Measurements from ENCODE around the gene SMG6.

The SMG6 gene

GRCh38 chr17:2174014-2174413 lies 129.6 kb downstream of the SMG6 start:
- Histone ChIP-seq H4K91ac (ENCODE audit: low read depth, low read length, poor library complexity) (no peak overlapping the region), H3K36me3 (replicated peaks in 1 of 2; ENCODE audit: control insufficient read depth in 2 of 2, insufficient read depth in 2 of 2, low read length in 2 of 2) (peaks cover 10 to 87% of the 10 kb centered on the region in 2 donors), H3K18ac (ENCODE audit: low read length) (no peak overlapping the region), H3K4me2 (ENCODE audit: insufficient read depth, low read length, poor library complexity, severe bottlenecking) (no peak overlapping the region), H3K27me3 (ENCODE audit: control insufficient read depth in 3 of 3, insufficient read depth in 3 of 3, low read depth in 1 of 3, low read length in 3 of 3) (no peaks in the 10 kb centered on the region), H2AK5ac (ENCODE audit: low read depth, low read length) (no peak overlapping the region), H2BK120ac (ENCODE audit: low read depth, low read length) (no peak overlapping the region), H2BK12ac (ENCODE audit: low read length) (no peak overlapping the region), H3K9ac (ENCODE audit: low read depth, low read length, poor library complexity) (no peak overlapping the region), H2BK5ac (ENCODE audit: low read length) (no peak overlapping the region), H3K23ac (ENCODE audit: low read depth, low read length, poor library complexity) (no peak overlapping the region), H3K27ac (replicated peaks; ENCODE audit: low read length) (no peak overlapping the region), H4K8ac (ENCODE audit: low read depth, low read length) (no peak overlapping the region), H3K4me1 (ENCODE audit: control insufficient read depth in 2 of 2, insufficient read depth in 1 of 2, low read depth in 1 of 2, low read length in 2 of 2) (peaks cover 11 to 31% of the 10 kb centered on the region in 2 donors), H3K79me1 (ENCODE audit: low read depth, low read length) (no peaks in the 10 kb centered on the region), H3K4me3 (ENCODE audit: low read length in 2 of 2) (no peak overlapping the region), H2BK15ac (ENCODE audit: low read length) (no peak overlapping the region), H3K9me3 (replicated peaks in 1 of 2; ENCODE audit: control insufficient read depth in 2 of 2, insufficient read depth in 1 of 2, low read depth in 1 of 2, low read length in 2 of 2) (no peaks in the 10 kb centered on the region), H3K14ac (ENCODE audit: low read length) (no peak overlapping the region), H3K4ac (ENCODE audit: low read length) (no peak overlapping the region), H2AFZ (ENCODE audit: low read length) (no peak overlapping the region)
- no peak for DNase-seq (ENCODE audit: low spot score)
- no CpG with 5 or more reads among the region's 3 CpGs for WGBS, 2 donors (ENCODE audit: extremely low coverage in 2 of 2, insufficient read length in 2 of 2, insufficient replicate concordance in 1 of 2)

- H3K4ac ChIP-seq (ENCODE audit: low read length): no peak overlapping the region
- no peak overlapping the region for H3K4me2 ChIP-seq (ENCODE audit: insufficient read depth, low read length, poor library complexity, severe bottlenecking)
- H3K9me3 ChIP-seq (replicated peaks in 1 of 2; ENCODE audit: control insufficient read depth in 2 of 2, insufficient read depth in 1 of 2, low read depth in 1 of 2, low read length in 2 of 2): no peaks in the 10 kb centered on the region
- peaks cover 10 to 84% of the 10 kb centered on the region in 2 donors for H3K36me3 ChIP-seq (replicated peaks in 1 of 2; ENCODE audit: control insufficient read depth in 2 of 2, insufficient read depth in 2 of 2, low read length in 2 of 2)
- no CpG with 5 or more reads among the region's 1 CpG for WGBS, 2 donors (ENCODE audit: extremely low coverage in 2 of 2, insufficient read length in 2 of 2, insufficient replicate concordance in 1 of 2)
- no peak overlapping the region for H2BK15ac ChIP-seq (ENCODE audit: low read length)
- H2BK5ac ChIP-seq (ENCODE audit: low read length): no peak overlapping the region
- H3K9ac ChIP-seq (ENCODE audit: low read depth, low read length, poor library complexity): no peak overlapping the region
- no peaks in the 10 kb centered on the region for H3K79me1 ChIP-seq (ENCODE audit: low read depth, low read length)
- H3K18ac ChIP-seq (ENCODE audit: low read length): peak overlapping the region; percentile 22
- no peak overlapping the region for H2BK120ac ChIP-seq (ENCODE audit: low read depth, low read length)
- no peak overlapping the region for H3K4me3 ChIP-seq (ENCODE audit: low read length in 2 of 2)
- H4K8ac ChIP-seq (ENCODE audit: low read depth, low read length): no peak overlapping the region
- no peak overlapping the region for H3K27ac ChIP-seq (replicated peaks; ENCODE audit: low read length)
- H4K91ac ChIP-seq (ENCODE audit: low read depth, low read length, poor library complexity): no peak overlapping the region
- no peak overlapping the region for H3K14ac ChIP-seq (ENCODE audit: low read length)
- DNase-seq (ENCODE audit: low spot score): no peak
- H2AK5ac ChIP-seq (ENCODE audit: low read depth, low read length): no peak overlapping the region
- H3K27me3 ChIP-seq (ENCODE audit: control insufficient read depth in 3 of 3, insufficient read depth in 3 of 3, low read depth in 1 of 3, low read length in 3 of 3): no peaks in the 10 kb centered on the region
- H2BK12ac ChIP-seq (ENCODE audit: low read length): no peak overlapping the region
- no peak overlapping the region for H2AFZ ChIP-seq (ENCODE audit: low read length)
- no peak overlapping the region for H3K23ac ChIP-seq (ENCODE audit: low read depth, low read length, poor library complexity)
- H3K4me1 ChIP-seq (ENCODE audit: control insufficient read depth in 2 of 2, insufficient read depth in 1 of 2, low read depth in 1 of 2, low read length in 2 of 2): peaks cover 11 to 31% of the 10 kb centered on the region in 2 donors
Measured at GRCh38 chr17:2172999-2173398, 130.6 kb downstream of the SMG6 start.

GRCh38 chr17:2172077-2172851 lies 131.3 kb downstream of the SMG6 start:
- H4K8ac ChIP-seq (ENCODE audit: low read depth, low read length): no peak overlapping the region
- H3K79me1 ChIP-seq (ENCODE audit: low read depth, low read length): no peaks in the 10 kb centered on the region
- H3K4me1 ChIP-seq (ENCODE audit: control insufficient read depth in 2 of 2, insufficient read depth in 1 of 2, low read depth in 1 of 2, low read length in 2 of 2): peaks cover 11 to 28% of the 10 kb centered on the region in 2 donors
- no peak overlapping the region for H2BK12ac ChIP-seq (ENCODE audit: low read length)
- DNase-seq (ENCODE audit: low spot score): no peak
- H2AK5ac ChIP-seq (ENCODE audit: low read depth, low read length): no peak overlapping the region
- no peak overlapping the region for H3K4me2 ChIP-seq (ENCODE audit: insufficient read depth, low read length, poor library complexity, severe bottlenecking)
- H3K36me3 ChIP-seq (replicated peaks in 1 of 2; ENCODE audit: control insufficient read depth in 2 of 2, insufficient read depth in 2 of 2, low read length in 2 of 2): peaks cover 12 to 83% of the 10 kb centered on the region in 2 donors
- no peak overlapping the region for H3K18ac ChIP-seq (ENCODE audit: low read length)
- H3K9me3 ChIP-seq (replicated peaks in 1 of 2; ENCODE audit: control insufficient read depth in 2 of 2, insufficient read depth in 1 of 2, low read depth in 1 of 2, low read length in 2 of 2): no peaks in the 10 kb centered on the region
- no peak overlapping the region for H2BK5ac ChIP-seq (ENCODE audit: low read length)
- no peak overlapping the region for H2BK120ac ChIP-seq (ENCODE audit: low read depth, low read length)
- no peak overlapping the region for H3K4ac ChIP-seq (ENCODE audit: low read length)
- no CpG with 5 or more reads among the region's 16 CpGs for WGBS, 2 donors (ENCODE audit: extremely low coverage in 2 of 2, insufficient read length in 2 of 2, insufficient replicate concordance in 1 of 2)
- no peak overlapping the region for H3K23ac ChIP-seq (ENCODE audit: low read depth, low read length, poor library complexity)
- peak overlapping the region; percentile 62 for H2AFZ ChIP-seq (ENCODE audit: low read length)
- H4K91ac ChIP-seq (ENCODE audit: low read depth, low read length, poor library complexity): no peak overlapping the region
- H2BK15ac ChIP-seq (ENCODE audit: low read length): no peak overlapping the region
- peak overlapping the region; percentile 39 for H3K27ac ChIP-seq (replicated peaks; ENCODE audit: low read length)
- no peak overlapping the region for H3K9ac ChIP-seq (ENCODE audit: low read depth, low read length, poor library complexity)
- H3K14ac ChIP-seq (ENCODE audit: low read length): no peak overlapping the region
- no peak overlapping the region for H3K4me3 ChIP-seq (ENCODE audit: low read length in 2 of 2)
- no peaks in the 10 kb centered on the region for H3K27me3 ChIP-seq (ENCODE audit: control insufficient read depth in 3 of 3, insufficient read depth in 3 of 3, low read depth in 1 of 3, low read length in 3 of 3)

- no peak for DNase-seq (ENCODE audit: low spot score)
- Histone ChIP-seq H3K14ac (ENCODE audit: low read length) (no peak overlapping the region), H2BK5ac (ENCODE audit: low read length) (no peak overlapping the region), H3K4me3 (ENCODE audit: low read length in 2 of 2) (no peak overlapping the region), H2BK15ac (ENCODE audit: low read length) (no peak overlapping the region), H3K36me3 (replicated peaks in 1 of 2; ENCODE audit: control insufficient read depth in 2 of 2, insufficient read depth in 2 of 2, low read length in 2 of 2) (peaks cover 12 to 80% of the 10 kb centered on the region in 2 donors), H3K18ac (ENCODE audit: low read length) (no peak overlapping the region), H3K9ac (ENCODE audit: low read depth, low read length, poor library complexity) (no peak overlapping the region), H3K27me3 (ENCODE audit: control insufficient read depth in 3 of 3, insufficient read depth in 3 of 3, low read depth in 1 of 3, low read length in 3 of 3) (no peaks in the 10 kb centered on the region), H3K23ac (ENCODE audit: low read depth, low read length, poor library complexity) (no peak overlapping the region), H3K4me2 (ENCODE audit: insufficient read depth, low read length, poor library complexity, severe bottlenecking) (no peak overlapping the region), H2BK120ac (ENCODE audit: low read depth, low read length) (no peak overlapping the region), H3K4me1 (ENCODE audit: control insufficient read depth in 2 of 2, insufficient read depth in 1 of 2, low read depth in 1 of 2, low read length in 2 of 2) (peaks cover 11 to 28% of the 10 kb centered on the region in 2 donors), H2BK12ac (ENCODE audit: low read length) (no peak overlapping the region), H3K27ac (replicated peaks; ENCODE audit: low read length) (peak overlapping the region; percentile 24), H2AK5ac (ENCODE audit: low read depth, low read length) (no peak overlapping the region), H3K79me1 (ENCODE audit: low read depth, low read length) (no peaks in the 10 kb centered on the region), H3K4ac (ENCODE audit: low read length) (no peak overlapping the region), H4K91ac (ENCODE audit: low read depth, low read length, poor library complexity) (no peak overlapping the region), H4K8ac (ENCODE audit: low read depth, low read length) (no peak overlapping the region), H3K9me3 (replicated peaks in 1 of 2; ENCODE audit: control insufficient read depth in 2 of 2, insufficient read depth in 1 of 2, low read depth in 1 of 2, low read length in 2 of 2) (no peaks in the 10 kb centered on the region), H2AFZ (ENCODE audit: low read length) (peak overlapping the region; percentile 62)
- WGBS, 2 donors (ENCODE audit: extremely low coverage in 2 of 2, insufficient read length in 2 of 2, insufficient replicate concordance in 1 of 2): no CpG with 5 or more reads among the region's 6 CpGs
Measured at GRCh38 chr17:2171702-2172076, 131.9 kb downstream of the SMG6 start.
